H1 (cell line): ENCODE data around the gene LKAAEAR1. TPM values are rescaled to one million over a fixed set of nuclear protein-coding genes. Genes with fewer than 3 reads are reported as not detected.

Experiments used
- CTCF ChIA-PET: fragments of 300-600 bp; sonication (Branson Sonifier 250); formaldehyde crosslinking; loops from one replicate; lab custom pipeline; 2021; ENCODE audit not compliant: partially characterized antibody; lab: Charles Lee
- POLR2A ChIA-PET: fragments of 300-600 bp; sonication (Branson Sonifier 250); formaldehyde crosslinking; loops from one replicate; lab custom pipeline; 2021; ENCODE audit warnings: inconsistent platforms; ENCODE audit not compliant: partially characterized antibody; lab: Charles Lee
- DNase-seq, 2 experiments: peaks; one replicate each; pipeline versions ENCODE4 v3.0.0 to v3.0.0-alpha.2; 2010 to 2022; ENCODE audit warnings: low spot score in 2 of 2, low read depth in 1 of 2, mixed read lengths in 1 of 2
- FAIRE-seq: peaks from 2 replicates; lab custom pipeline; 2011; peaks lifted over from hg19 to GRCh38; lab: Jason Lieb, UNC
- H2AFZ ChIP-seq: 2 replicates; pipeline ENCODE4 v1.8.1; 2012; ENCODE audit warnings: low read length, inconsistent platforms
- H2AK5ac ChIP-seq: 2 replicates; pipeline ENCODE4 v1.6.1; 2013; ENCODE audit warnings: low read depth, low read length
- H2BK120ac ChIP-seq: replicated peaks from 2 replicates; pipeline ENCODE3; 2013; ENCODE audit warnings: low read depth, low read length, inconsistent platforms
- H2BK12ac ChIP-seq: 2 replicates; pipeline ENCODE4 v1.6.1; 2013; ENCODE audit warnings: low read depth, low read length
- H2BK15ac ChIP-seq: 2 replicates; pipeline ENCODE4 v1.6.1; 2013; ENCODE audit warnings: low read length
- H2BK20ac ChIP-seq: 2 replicates; pipeline ENCODE4 v1.6.1; 2013; ENCODE audit warnings: low read length
- H2BK5ac ChIP-seq: 2 replicates; pipeline ENCODE4 v1.6.1; 2013; ENCODE audit warnings: low read depth, low read length
- H3K14ac ChIP-seq: 2 replicates; pipeline ENCODE4 v1.6.1; 2013; ENCODE audit warnings: inconsistent platforms; ENCODE audit not compliant: insufficient read length
- H3K18ac ChIP-seq: 2 replicates; pipeline ENCODE4 v1.6.1; 2013; ENCODE audit warnings: low read length; ENCODE audit errors: extremely low read depth
- H3K23ac ChIP-seq: 2 replicates; pipeline ENCODE4 v1.6.1; 2013; ENCODE audit warnings: inconsistent platforms; ENCODE audit not compliant: insufficient read length
- H3K23me2 ChIP-seq: 2 replicates; pipeline ENCODE4 v1.6.1; 2013; ENCODE audit warnings: low read depth, low read length
- H3K27ac ChIP-seq: 2 replicates; pipeline ENCODE4 v1.6.1; 2011; ENCODE audit warnings: low read depth, low read length, inconsistent platforms
- H3K27me3 ChIP-seq, 4 experiments: replicated peaks in 1 of 4; 1 replicate in 1 of 4; 2 replicates in 3 of 4; pipeline versions ENCODE4 v1.6.1 to v1.8.1; 2011 to 2013; ENCODE audit warnings: low read length in 3 of 4, mild to moderate bottlenecking in 3 of 4, inconsistent platforms in 2 of 4, mixed read lengths in 2 of 4, moderate library complexity in 1 of 4; ENCODE audit not compliant: control insufficient read depth in 3 of 4, insufficient read depth in 3 of 4; ENCODE audit errors: extremely low read depth in 1 of 4
- H3K36me3 ChIP-seq, 4 experiments: 2 replicates each; pipeline versions ENCODE4 v1.6.1 to v1.8.1; 2011 to 2013; ENCODE audit warnings: mild to moderate bottlenecking in 4 of 4, low read length in 3 of 4, moderate library complexity in 2 of 4, control low read depth in 1 of 4, inconsistent platforms in 1 of 4; ENCODE audit not compliant: insufficient read depth in 4 of 4, control insufficient read depth in 2 of 4
- H3K4ac ChIP-seq: replicated peaks from 2 replicates; pipeline ENCODE3; 2013; ENCODE audit warnings: low read length, low read depth, mixed read lengths, inconsistent platforms; ENCODE audit not compliant: insufficient read length
- H3K4me1 ChIP-seq, 4 experiments: replicated peaks in 1 of 4; 1 replicate in 1 of 4; 2 replicates in 3 of 4; pipeline versions ENCODE4 v1.6.1 to v1.8.1; 2011 to 2013; ENCODE audit warnings: low read length in 3 of 4, inconsistent platforms in 2 of 4, mixed read lengths in 1 of 4; ENCODE audit not compliant: insufficient read depth in 4 of 4, control insufficient read depth in 3 of 4
- H3K4me2 ChIP-seq, 2 experiments: 2 replicates each; pipeline versions ENCODE4 v1.6.1 to v1.8.1; 2011 to 2013; ENCODE audit warnings: low read depth in 2 of 2, low read length in 2 of 2, control low read depth in 1 of 2, inconsistent platforms in 1 of 2, mild to moderate bottlenecking in 1 of 2; ENCODE audit not compliant: insufficient read depth in 1 of 2
- H3K4me3 ChIP-seq, 4 experiments: fragments of 200-600, 300-600 bp in 1 of 4; sonication (generic), shearing (Covaris generic), sonication (Bioruptor Twin) in 1 of 4; 2 replicates each; pipeline versions ENCODE4 v1.5.1 to v1.8.1; 2011 to 2016; ENCODE audit warnings: low read length in 4 of 4, low read depth in 3 of 4, control low read depth in 2 of 4, inconsistent platforms in 2 of 4, mild to moderate bottlenecking in 2 of 4, mixed read lengths in 1 of 4, moderate library complexity in 1 of 4; ENCODE audit not compliant: insufficient read depth in 2 of 4; ENCODE audit errors: extremely low read depth in 1 of 4
- H3K56ac ChIP-seq: replicated peaks from 2 replicates; pipeline ENCODE3; 2013; ENCODE audit warnings: low read depth, mild to moderate bottlenecking, mixed read lengths, low read length, inconsistent platforms; ENCODE audit not compliant: insufficient read length
- H3K79me1 ChIP-seq: 2 replicates; pipeline ENCODE4 v1.6.1; 2013; ENCODE audit warnings: low read depth, low read length, control low read depth
- H3K79me2 ChIP-seq, 2 experiments: 2 replicates each; pipeline versions ENCODE4 v1.6.1 to v1.8.1; 2012 to 2013; ENCODE audit warnings: low read length in 2 of 2, mild to moderate bottlenecking in 2 of 2, inconsistent platforms in 1 of 2; ENCODE audit not compliant: insufficient read depth in 2 of 2, control insufficient read depth in 1 of 2
- H3K9ac ChIP-seq, 4 experiments: replicated peaks in 1 of 4; 1 replicate in 1 of 4; 2 replicates in 3 of 4; pipeline versions ENCODE4 v1.6.1 to v1.8.1; 2011 to 2013; ENCODE audit warnings: low read depth in 3 of 4, low read length in 3 of 4, control low read depth in 2 of 4, mild to moderate bottlenecking in 2 of 4, moderate library complexity in 2 of 4, inconsistent platforms in 1 of 4; ENCODE audit errors: extremely low read depth in 1 of 4
- H3K9me3 ChIP-seq, 2 experiments: 2 replicates each; pipeline versions ENCODE4 v1.6.1 to v1.8.1; 2012 to 2013; ENCODE audit warnings: mild to moderate bottlenecking in 2 of 2, moderate library complexity in 2 of 2, control low read depth in 1 of 2, inconsistent platforms in 1 of 2, low read depth in 1 of 2, low read length in 1 of 2, mixed read lengths in 1 of 2; ENCODE audit not compliant: insufficient read depth in 2 of 2
- H4K20me1 ChIP-seq, 2 experiments: replicated peaks in 1 of 2; 2 replicates each; pipeline versions ENCODE3 to v1.8.1; 2011 to 2013; ENCODE audit warnings: inconsistent platforms in 2 of 2, low read length in 2 of 2, mild to moderate bottlenecking in 1 of 2; ENCODE audit not compliant: insufficient read depth in 2 of 2, control insufficient read depth in 1 of 2
- H4K5ac ChIP-seq: 2 replicates; pipeline ENCODE4 v1.6.1; 2013; ENCODE audit warnings: low read length, low read depth, mixed read lengths, inconsistent platforms; ENCODE audit not compliant: insufficient read length
- H4K8ac ChIP-seq: 2 replicates; pipeline ENCODE4 v1.8.0; 2013; ENCODE audit warnings: mild to moderate bottlenecking, moderate library complexity, low read length, inconsistent platforms; ENCODE audit not compliant: insufficient read depth; ENCODE audit errors: extremely low read depth
- H4K91ac ChIP-seq: replicated peaks from 2 replicates; pipeline ENCODE3; 2013; ENCODE audit warnings: low read length, mixed read lengths, inconsistent platforms; ENCODE audit not compliant: insufficient read length
- ASH2L ChIP-seq: fragments of 200-600, 300-600 bp; sonication (generic); IDR thresholded peaks from one replicate; pipeline ENCODE4 v1.7.1; 2017; ENCODE audit warnings: low read length
- CTCF ChIP-seq, 3 experiments: IDR thresholded peaks; 1 replicate in 2 of 3; 2 replicates in 1 of 3; pipeline versions ENCODE4 v1.5.1 to v1.6.1; 2011; ENCODE audit warnings: low read length in 3 of 3, mild to moderate bottlenecking in 3 of 3, inconsistent platforms in 2 of 3, low read depth in 1 of 3, moderate library complexity in 1 of 3; ENCODE audit not compliant: insufficient read depth in 1 of 3; ENCODE audit errors: control extremely low read depth in 1 of 3
- HDAC2 ChIP-seq, 2 experiments: fragments of 300-600 bp in 1 of 2; sonication (generic) in 1 of 2; IDR thresholded peaks; 2 replicates each; pipeline ENCODE4 v1.6.1; 2011 to 2012; ENCODE audit warnings: low read depth in 2 of 2, low read length in 2 of 2, mild to moderate bottlenecking in 2 of 2, moderate library complexity in 2 of 2, borderline replicate concordance in 1 of 2, inconsistent platforms in 1 of 2
- RAD21 ChIP-seq, 2 experiments: IDR thresholded peaks in 1 of 2; conservative IDR thresholded peaks in 1 of 2; 2 replicates each; pipeline ENCODE4 v1.6.1; 2011; ENCODE audit warnings: low read depth in 2 of 2, low read length in 2 of 2, improper control_type of control experiment in 1 of 2, inconsistent platforms in 1 of 2, mild to moderate bottlenecking in 1 of 2, moderate library complexity in 1 of 2
- SP4 ChIP-seq: IDR thresholded peaks from 2 replicates; pipeline ENCODE4 v1.6.1; 2012; ENCODE audit warnings: low read length, inconsistent platforms
- SUZ12 ChIP-seq: fragments of 200-600 bp; sonication (generic); IDR thresholded peaks from 2 replicates; pipeline ENCODE4 v1.6.1; 2012; ENCODE audit warnings: mild to moderate bottlenecking, inconsistent platforms, low read length, moderate library complexity, mixed read lengths
- TAF1 ChIP-seq: IDR thresholded peaks from 2 replicates; pipeline ENCODE4 v1.6.1; 2011; ENCODE audit warnings: mild to moderate bottlenecking, low read depth, low read length
- TCF12 ChIP-seq: IDR thresholded peaks from 2 replicates; pipeline ENCODE4 v1.6.1; 2011; ENCODE audit warnings: low read depth, mild to moderate bottlenecking, low read length
- TEAD4 ChIP-seq: IDR thresholded peaks from 2 replicates; pipeline ENCODE4 v1.6.1; 2012; ENCODE audit warnings: low read depth, low read length, inconsistent platforms, mixed read lengths
- WGBS, 2 experiments: shearing (Covaris generic) in 1 of 2; methylation state at CpG; one replicate each; pipeline versions ENCODE4 v1.1.6 to v1.1.7; 2013 to 2015; ENCODE audit warnings: low lambda C conversion rate in 2 of 2, mixed read lengths in 2 of 2, inconsistent platforms in 1 of 2, low coverage in 1 of 2, missing lambda C conversion rate in 1 of 2; ENCODE audit not compliant: insufficient replicate concordance in 2 of 2, insufficient coverage in 1 of 2, insufficient read length in 1 of 2; ENCODE audit errors: extremely low coverage in 1 of 2, missing lambda C conversion rate in 1 of 2; 5-methylcytosine and 5-hydroxymethylcytosine counted together
- polyA plus RNA-seq, 7 experiments: library from polyadenylated mRNA; depleted of rRNA in 3 of 7; stranded (reverse) in 5 of 7; unstranded in 2 of 7; fragments of >200 nt in 5 of 7; fragments of 200-250 nt in 2 of 7; gene quantifications; 1 replicate in 5 of 7; 2 replicates in 1 of 7; 4 replicates in 1 of 7; pipeline versions ENCODE4 v1.2.1 to v1.2.3, GENCODE V29; 2011 to 2013; ENCODE audit warnings: missing spikeins in 2 of 7, mixed read lengths in 2 of 7
- total RNA-seq: library from RNA; stranded (reverse); fragmentation: NEBNext Ultra II Directional; extraction: Animal tissue kit (Norgen Biotek cat#: 25700); gene quantifications from 2 replicates; pipeline ENCODE4 v1.2.1, GENCODE V29; 2021

Gene LKAAEAR1
- total and polyA plus RNA-seq, 2 of the 8 experiments (the other 6 are each of a cell fraction or from before 2014, with no cell fraction given): 0.41 to 0.53 TPM

GRCh38 chr20:64083378-64083803 lies 807 bp downstream of the LKAAEAR1 start:
- Histone ChIP-seq H3K4me3 (peak overlapping the region; percentile 42 to 73 (median 52); a peak in 7 of 8 replicates), H3K9ac (no peak overlapping the region), H3K4me1 (peaks cover 0 to 33% (median 19%) of the 10 kb centered on the region in 4 experiments; a peak in 6 of 7 replicates), H2AFZ (no peak overlapping the region), H4K8ac (peak overlapping the region; percentile 63; the same call in 1 of the 2 replicates), H3K56ac (no peak overlapping the region), H3K23me2 (peaks cover 22% of the 10 kb centered on the region; the same call in 1 of the 2 replicates), H3K23ac (no peak overlapping the region), H2BK15ac (0 out of 2 replicates have a peak overlapping the region, but pooled peaks have one; percentile 29), H3K27me3 (peaks cover 6 to 55% (median 42%) of the 10 kb centered on the region in 4 experiments), H3K18ac (peak overlapping the region; percentile 32; the same call in 1 of the 2 replicates), H3K79me1 (no peaks in the 10 kb centered on the region), H3K4ac (no peak overlapping the region), H2BK5ac (no peak overlapping the region; the same call in 1 of the 2 replicates), H3K79me2 (no peaks in the 10 kb centered on the region), H3K9me3 (no peaks in the 10 kb centered on the region), H3K36me3 (no peaks in the 10 kb centered on the region), H2BK12ac (peak overlapping the region; percentile 68; the same call in 1 of the 2 replicates), H4K20me1 (peaks cover 0 to 1% of the 10 kb centered on the region in 2 experiments), H2BK20ac (no peak overlapping the region), H3K4me2 (peak overlapping the region; percentile 88 to 98), H3K14ac (no peak overlapping the region), H2AK5ac (no peak overlapping the region), H2BK120ac (no peak overlapping the region), H4K5ac (peak overlapping the region; percentile 9), H4K91ac (no peak overlapping the region), H3K27ac (no peak overlapping the region)
- ChIA-PET CTCF (interaction anchor here (0.7 to 13.0 kb wide), 15 partner anchors 10 to 320 kb away, joined by 3 to 144 read pairs (median 4); partner anchors contain the start of genes SOX18 and TCEA2), POLR2A (interaction anchor here (0.6 to 1.4 kb wide), 3 partner anchors 10 to 16 kb away, joined by 3 to 6 read pairs (median 5); no protein-coding TSS in a partner anchor)
- no peak for FAIRE-seq
- WGBS, 2 experiments: 13% methylated on average over 7 of the region's 52 CpGs; no CpG with 5 or more reads in 1 of the 2 experiments
- DNase-seq: peak in 1 of 2 experiments; percentile 87
- TF ChIP-seq SP4 (0 out of 2 replicates have a peak, but pooled peaks have one; percentile 3), TEAD4 (no peak), HDAC2 (IDR thresholded peaks at IDR 0.05; ENCODE audit: borderline replicate concordance in 1 of 2, low read depth in 2 of 2, low read length in 2 of 2) (peak in 1 of 2 experiments; percentile 20; a peak in 1 of 4 replicates), RAD21 (IDR thresholded peaks at IDR 0.05 in 1 of 2, conservative IDR thresholded peaks at IDR 0.05 in 1 of 2; ENCODE audit: low read depth in 2 of 2, low read length in 2 of 2) (peak; percentile 68 to 77), TCF12 (0 out of 2 replicates have a peak, but pooled peaks have one; percentile 30), ASH2L (peak; percentile 8), SUZ12 (no peak), CTCF (IDR thresholded peaks at IDR 0.05; ENCODE audit: control extremely low read depth in 1 of 3, insufficient read depth in 1 of 3, low read depth in 1 of 3, low read length in 3 of 3) (peak; percentile 51 to 75 (median 70)), TAF1 (no peak)
